Calu3 (cell line): ENCODE measurements around the gene TRIM7. TPM values are rescaled to one million over a fixed set of nuclear protein-coding genes. Genes with fewer than 3 reads are reported as not detected.

Experiments used
- BruUV-seq: library from RNA; stranded (reverse); fragments of 400-500 nt; replicated peaks from 2 replicates; lab custom pipeline; 2021; lab: Mats Ljungman, UMichigan
- CTCF ChIA-PET: fragments of 300-600 bp; sonication (Branson Sonifier 250); formaldehyde crosslinking; loops from one replicate; lab custom pipeline; 2022; ENCODE audit warnings: antibody characterized with exemption; lab: Charles Lee
- DNase-seq: peaks from one replicate; pipeline ENCODE4 v3.0.0; 2022
- H3K27ac Mint-ChIP-seq: one replicate; pipeline ENCODE4 v1.8.0; 2022; ENCODE audit warnings: mixed read lengths; ENCODE audit not compliant: unreplicated experiment
- H3K27me3 Mint-ChIP-seq: one replicate; pipeline ENCODE4 v1.8.0; 2022; ENCODE audit warnings: mixed read lengths; ENCODE audit not compliant: unreplicated experiment
- H3K36me3 Mint-ChIP-seq: one replicate; pipeline ENCODE4 v1.8.0; 2022; ENCODE audit warnings: mild to moderate bottlenecking, moderate library complexity, mixed read lengths; ENCODE audit not compliant: insufficient read depth, unreplicated experiment
- H3K4me1 Mint-ChIP-seq: one replicate; pipeline ENCODE4 v1.8.0; 2022; ENCODE audit warnings: mild to moderate bottlenecking, low read depth, mixed read lengths; ENCODE audit not compliant: unreplicated experiment
- H3K4me3 Mint-ChIP-seq: one replicate; pipeline ENCODE4 v1.8.0; 2022; ENCODE audit warnings: mild to moderate bottlenecking, low read depth, moderate library complexity, mixed read lengths; ENCODE audit not compliant: unreplicated experiment
- H3K9me3 Mint-ChIP-seq: one replicate; pipeline ENCODE4 v1.8.0; 2022; ENCODE audit warnings: low read depth, mixed read lengths; ENCODE audit not compliant: unreplicated experiment
- CTCF ChIP-seq: fragments of 200-600 bp; IDR thresholded peaks from one replicate; pipeline ENCODE4 v1.8.0; 2022; ENCODE audit warnings: antibody characterized with exemption; ENCODE audit not compliant: unreplicated experiment
- intact Hi-C: fragments of 100-400 bp; cut with micrococcal nuclease; formaldehyde crosslinking; loops from one replicate; pipeline ENCODE4 v1.10.0; 2022; ENCODE audit not compliant: unreplicated experiment
- total RNA-seq: library from RNA; stranded (reverse); gene quantifications from 2 replicates; pipeline ENCODE4 v1.2.3, GENCODE V29; 2022

The TRIM7 gene
- total RNA-seq, 1 experiment from 2014 or later = 2.4 TPM

GRCh38 chr5:181236471-181236870 is 31.5 kb upstream of the TRIM7 start:
- CTCF ChIA-PET = no interaction called here

GRCh38 chr5:181235689-181236366 is 30.8 kb upstream of the TRIM7 start:
- Mint-ChIP-seq H3K9me3 (no peaks in the 10 kb centered on the region), H3K36me3 (peaks cover 95% of the 10 kb centered on the region), H3K4me1 (peaks cover 17% of the 10 kb centered on the region), H3K4me3 (no peak overlapping the region), H3K27me3 (no peaks in the 10 kb centered on the region), H3K27ac (peak overlapping the region; percentile 79)
- intact Hi-C loops = no loop called here
- TF ChIP-seq CTCF = no peak
- DNase-seq = no peak
- BruUV-seq = no TSS peak
- CTCF ChIA-PET = no interaction called here

More at GRCh38 chr5:181236471-181236870, 31.5 kb upstream of the TRIM7 start:
- Mint-ChIP-seq H3K4me1 (peaks cover 18% of the 10 kb centered on the region), H3K4me3 (no peak overlapping the region), H3K27ac (peak overlapping the region; percentile 79), H3K27me3 (no peaks in the 10 kb centered on the region), H3K9me3 (no peaks in the 10 kb centered on the region), H3K36me3 (peaks cover 96% of the 10 kb centered on the region)
- no peak for DNase-seq
- TF ChIP-seq CTCF = no peak
- intact Hi-C loops = no loop called here
- no TSS peak for BruUV-seq

- Mint-ChIP-seq H3K27me3 (no peaks in the 10 kb centered on the region), H3K4me3 (no peak overlapping the region), H3K27ac (peak overlapping the region; percentile 79), H3K36me3 (peaks cover 95% of the 10 kb centered on the region), H3K4me1 (peaks cover 17% of the 10 kb centered on the region), H3K9me3 (no peaks in the 10 kb centered on the region)
- intact Hi-C loops = no loop called here
- DNase-seq = no peak
- TF ChIP-seq CTCF = no peak
- TSS peak; percentile 27 for BruUV-seq
- CTCF ChIA-PET = no interaction called here
Observed at GRCh38 chr5:181235323-181235688, 30.3 kb upstream of the TRIM7 start.

GRCh38 chr5:181234455-181235306 is 29.7 kb upstream of the TRIM7 start:
- H3K4me3 Mint-ChIP-seq = no peak overlapping the region

More at GRCh38 chr5:181234455-181235306, 29.7 kb upstream of the TRIM7 start:
- no peak for TF ChIP-seq CTCF
- intact Hi-C loops = no loop called here
- no peaks in the 10 kb centered on the region for H3K27me3 Mint-ChIP-seq
- peak overlapping the region; percentile 79 for H3K27ac Mint-ChIP-seq
- H3K9me3 Mint-ChIP-seq = no peaks in the 10 kb centered on the region
- no TSS peak for BruUV-seq
- peaks cover 93% of the 10 kb centered on the region for H3K36me3 Mint-ChIP-seq
- CTCF ChIA-PET = no interaction called here
- H3K4me1 Mint-ChIP-seq = peaks cover 17% of the 10 kb centered on the region
- DNase-seq = no peak
